ENCODE data around the gene DNMT1. TPM values are rescaled to one million over a fixed set of nuclear protein-coding genes. Genes with fewer than 3 reads are reported as not detected.
"Not testable (repeated sequence)": the region's sequence is repeated elsewhere in the genome, so short reads cannot be mapped to it uniquely, and the experiment has no call there.

Gene DNMT1
- polyA plus RNA-seq, 3 donors = 17.6 to 72.5 (median 19.0) TPM

DNA sequence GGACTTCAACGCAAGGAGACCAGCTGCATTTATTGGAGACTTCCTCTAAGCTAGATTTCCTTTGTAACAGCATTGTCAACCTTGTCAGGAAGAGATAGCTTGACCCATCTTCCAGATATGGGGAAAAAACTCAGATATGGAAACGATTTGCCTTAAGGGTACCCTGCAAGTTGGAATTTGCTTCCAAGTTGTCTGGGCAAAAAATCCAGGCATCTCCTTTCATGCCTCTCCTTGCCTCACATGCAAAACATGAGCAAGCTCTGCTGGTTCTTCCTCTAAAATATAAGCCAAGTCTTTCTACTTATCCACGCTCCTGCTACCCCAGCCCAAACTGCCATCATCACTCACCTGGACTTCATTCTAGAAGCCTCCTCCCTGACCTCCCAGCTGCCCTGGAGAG, 6.4 kb upstream of the DNMT1 start:
- H3K36me3 ChIP-seq (replicated peaks in 1 of 2; ENCODE audit: control insufficient read depth in 1 of 2, insufficient read depth in 2 of 2, low read length in 2 of 2) = no peaks in the 10 kb centered on the region
- Mint-ChIP-seq H3K27ac (no peak overlapping the region), H3K9me3 (peaks cover 0 to 3% (median 0%) of the 10 kb centered on the region in 7 donors), H3K4me1 (peaks cover 26% of the 10 kb centered on the region), H3K36me3 (no peaks in the 10 kb centered on the region), H3K4me3 (no peak overlapping the region), H3K27me3 (ENCODE audit: low read depth in 3 of 3) (peaks cover 0 to 3% (median 0%) of the 10 kb centered on the region in 3 donors)
- intact Hi-C loops (cut with micrococcal nuclease) = no loop called here
- no peak overlapping the region for H3K4me2 ChIP-seq (replicated peaks; ENCODE audit: extremely low read depth, low read length, poor library complexity, severe bottlenecking)
- no peaks in the 10 kb centered on the region for H3K9me3 ChIP-seq (replicated peaks in 1 of 2; ENCODE audit: control insufficient read depth in 1 of 2, insufficient read depth in 1 of 2, low read length in 2 of 2)
- no peaks in the 10 kb centered on the region for H3K27me3 ChIP-seq (ENCODE audit: control insufficient read depth in 2 of 2, insufficient read depth in 2 of 2, low read length in 2 of 2)
- H3K4me1 ChIP-seq (ENCODE audit: control insufficient read depth in 1 of 2, insufficient read depth in 2 of 2, low read length in 2 of 2) = peaks cover 26 to 27% of the 10 kb centered on the region in 2 donors
- DNase-seq = no peak
- TF ChIP-seq, protein P1, sequence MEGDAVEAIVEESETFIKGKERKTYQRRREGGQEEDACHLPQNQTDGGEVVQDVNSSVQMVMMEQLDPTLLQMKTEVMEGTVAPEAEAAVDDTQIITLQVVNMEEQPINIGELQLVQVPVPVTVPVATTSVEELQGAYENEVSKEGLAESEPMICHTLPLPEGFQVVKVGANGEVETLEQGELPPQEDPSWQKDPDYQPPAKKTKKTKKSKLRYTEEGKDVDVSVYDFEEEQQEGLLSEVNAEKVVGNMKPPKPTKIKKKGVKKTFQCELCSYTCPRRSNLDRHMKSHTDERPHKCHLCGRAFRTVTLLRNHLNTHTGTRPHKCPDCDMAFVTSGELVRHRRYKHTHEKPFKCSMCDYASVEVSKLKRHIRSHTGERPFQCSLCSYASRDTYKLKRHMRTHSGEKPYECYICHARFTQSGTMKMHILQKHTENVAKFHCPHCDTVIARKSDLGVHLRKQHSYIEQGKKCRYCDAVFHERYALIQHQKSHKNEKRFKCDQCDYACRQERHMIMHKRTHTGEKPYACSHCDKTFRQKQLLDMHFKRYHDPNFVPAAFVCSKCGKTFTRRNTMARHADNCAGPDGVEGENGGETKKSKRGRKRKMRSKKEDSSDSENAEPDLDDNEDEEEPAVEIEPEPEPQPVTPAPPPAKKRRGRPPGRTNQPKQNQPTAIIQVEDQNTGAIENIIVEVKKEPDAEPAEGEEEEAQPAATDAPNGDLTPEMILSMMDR (IDR thresholded peaks at IDR 0.05) = no peak
- H3K27ac ChIP-seq (ENCODE audit: low read depth in 1 of 2, low read length in 2 of 2) = no peak overlapping the region
- 62% methylated on average over 2 of the region's 3 CpGs for WGBS (ENCODE audit: insufficient coverage)
- no peaks in the 10 kb centered on the region for H3K79me2 ChIP-seq (ENCODE audit: insufficient read depth, low read length)
- no peak overlapping the region for H3K4me3 ChIP-seq (replicated peaks in 1 of 3; ENCODE audit: low read depth in 2 of 3, low read length in 3 of 3)
- no peaks in the 10 kb centered on the region for H4K20me1 ChIP-seq (ENCODE audit: insufficient read depth, low read length)
- H2AFZ ChIP-seq (ENCODE audit: insufficient read depth, low read depth, low read length, poor library complexity, severe bottlenecking) = peak overlapping the region; percentile 11
- H3K9ac ChIP-seq (ENCODE audit: insufficient read depth, low read length, poor library complexity, severe bottlenecking) = no peak overlapping the region

DNA sequence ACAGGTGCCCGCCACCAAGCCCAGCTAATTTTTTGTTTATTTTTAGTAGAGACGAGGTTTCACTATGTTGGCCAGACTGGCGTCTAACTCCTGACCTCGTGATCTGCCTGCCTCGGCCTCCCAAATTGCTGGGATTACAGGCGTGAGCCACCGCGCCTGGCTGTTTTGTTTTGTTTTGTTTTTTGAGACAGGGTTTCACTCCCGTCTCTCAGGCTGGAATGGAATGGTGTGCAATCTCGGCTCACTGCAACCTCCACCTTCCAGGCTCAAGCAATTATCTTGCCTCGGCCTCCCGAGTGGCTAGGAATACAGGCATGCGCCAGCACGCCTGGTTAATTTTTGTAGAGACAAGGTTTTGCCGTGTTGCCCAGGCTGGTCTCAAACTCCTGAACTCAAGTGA, 5.3 kb upstream of the DNMT1 start:
- H3K27me3 Mint-ChIP-seq (ENCODE audit: low read depth in 3 of 3); intact Hi-C loops (cut with micrococcal nuclease); H3K9me3 ChIP-seq (replicated peaks in 1 of 2; ENCODE audit: control insufficient read depth in 1 of 2, insufficient read depth in 1 of 2, low read length in 2 of 2); H3K27ac ChIP-seq (ENCODE audit: low read depth in 1 of 2, low read length in 2 of 2); H3K36me3 ChIP-seq (replicated peaks in 1 of 2; ENCODE audit: control insufficient read depth in 1 of 2, insufficient read depth in 2 of 2, low read length in 2 of 2); H3K4me3 ChIP-seq (replicated peaks in 1 of 3; ENCODE audit: low read depth in 2 of 3, low read length in 3 of 3); DNase-seq; H3K9me3 Mint-ChIP-seq; H4K20me1 ChIP-seq (ENCODE audit: insufficient read depth, low read length); H3K79me2 ChIP-seq (ENCODE audit: insufficient read depth, low read length); H3K9ac ChIP-seq (ENCODE audit: insufficient read depth, low read length, poor library complexity, severe bottlenecking); H3K4me2 ChIP-seq (replicated peaks; ENCODE audit: extremely low read depth, low read length, poor library complexity, severe bottlenecking); H3K4me3 Mint-ChIP-seq; H2AFZ ChIP-seq (ENCODE audit: insufficient read depth, low read depth, low read length, poor library complexity, severe bottlenecking); H3K36me3 Mint-ChIP-seq; H3K27me3 ChIP-seq (ENCODE audit: control insufficient read depth in 2 of 2, insufficient read depth in 2 of 2, low read length in 2 of 2): not testable (repeated sequence)
- H3K4me1 ChIP-seq (ENCODE audit: control insufficient read depth in 1 of 2, insufficient read depth in 2 of 2, low read length in 2 of 2) = peaks cover 30 to 31% of the 10 kb centered on the region in 2 donors
- peak overlapping the region in 1 of 7 donors; percentile 33 for H3K27ac Mint-ChIP-seq
- WGBS (ENCODE audit: insufficient coverage) = 84% methylated on average over 4 of the region's 15 CpGs
- peaks cover 26% of the 10 kb centered on the region for H3K4me1 Mint-ChIP-seq

DNA sequence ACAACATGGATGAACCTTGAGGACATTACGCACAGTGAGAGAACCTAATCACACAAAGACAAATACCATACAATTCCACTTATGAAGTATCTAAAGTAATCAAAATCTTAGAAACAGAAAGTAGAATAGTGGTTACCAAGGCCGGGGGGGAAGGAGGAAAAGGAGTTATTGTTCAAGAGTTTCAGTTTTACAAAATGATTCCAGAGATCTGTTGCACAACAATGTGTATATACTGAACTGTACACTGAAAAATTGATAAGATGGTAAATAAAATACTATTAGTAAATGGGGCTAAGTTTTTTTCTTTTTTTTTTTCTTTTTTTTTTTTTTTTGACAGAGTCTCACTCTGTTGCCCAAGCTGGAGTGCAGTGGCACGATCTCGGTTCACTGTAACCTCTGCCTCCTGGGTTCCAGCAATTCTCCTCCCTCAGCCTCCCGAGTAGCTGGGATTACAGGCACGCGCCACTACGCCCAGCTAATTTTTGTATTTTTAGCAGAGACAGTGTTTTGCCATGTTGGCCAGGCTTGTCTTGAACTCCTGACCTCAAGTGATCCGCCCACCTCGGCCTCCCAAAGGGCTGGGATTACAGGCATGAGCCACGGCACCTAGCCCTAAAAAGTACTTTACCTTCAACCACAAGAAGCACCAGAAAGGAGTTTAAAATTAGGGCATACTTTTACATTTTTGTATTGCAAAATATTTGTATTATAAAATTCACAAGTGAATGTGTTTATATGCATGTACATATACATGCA, 4.3 kb upstream of the DNMT1 start:
- H3K4me3 ChIP-seq (replicated peaks in 1 of 3; ENCODE audit: low read depth in 2 of 3, low read length in 3 of 3) = peak overlapping the region in 1 of 3 experiments; percentile 63
- 25% methylated on average over 6 of the region's 11 CpGs for WGBS (ENCODE audit: insufficient coverage)
- not testable (repeated sequence) for H3K36me3 Mint-ChIP-seq; H3K27me3 ChIP-seq (ENCODE audit: control insufficient read depth in 2 of 2, insufficient read depth in 2 of 2, low read length in 2 of 2); H3K79me2 ChIP-seq (ENCODE audit: insufficient read depth, low read length); H3K9ac ChIP-seq (ENCODE audit: insufficient read depth, low read length, poor library complexity, severe bottlenecking); H3K9me3 ChIP-seq (replicated peaks in 1 of 2; ENCODE audit: control insufficient read depth in 1 of 2, insufficient read depth in 1 of 2, low read length in 2 of 2); H4K20me1 ChIP-seq (ENCODE audit: insufficient read depth, low read length); H3K27me3 Mint-ChIP-seq (ENCODE audit: low read depth in 3 of 3); H3K36me3 ChIP-seq (replicated peaks in 1 of 2; ENCODE audit: control insufficient read depth in 1 of 2, insufficient read depth in 2 of 2, low read length in 2 of 2); H3K9me3 Mint-ChIP-seq
- peak overlapping the region; percentile 62 to 80 for H3K27ac ChIP-seq (ENCODE audit: low read depth in 1 of 2, low read length in 2 of 2)
- DNase-seq = peak in 2 of 3 donors; percentile 43 to 73
- H3K4me2 ChIP-seq (replicated peaks; ENCODE audit: extremely low read depth, low read length, poor library complexity, severe bottlenecking) = peak overlapping the region; percentile 69
- peak overlapping the region; percentile 56 for H2AFZ ChIP-seq (ENCODE audit: insufficient read depth, low read depth, low read length, poor library complexity, severe bottlenecking)
- H3K4me3 Mint-ChIP-seq = peak overlapping the region; percentile 48 to 75
- H3K4me1 Mint-ChIP-seq = peaks cover 25% of the 10 kb centered on the region
- intact Hi-C loops (cut with micrococcal nuclease) = loop anchor here (5.0 to 10.0 kb wide), 3 partner anchors 53 to 94 kb away; partner anchors contain the start of genes ANGPTL6 (in 1 of the 2), MRPL4 (in 1 of the 2) and PPAN (in 1 of the 2)
- H3K27ac Mint-ChIP-seq = peak overlapping the region; percentile 83 to 92 (median 90)
- H3K4me1 ChIP-seq (ENCODE audit: control insufficient read depth in 1 of 2, insufficient read depth in 2 of 2, low read length in 2 of 2) = peaks cover 34 to 36% of the 10 kb centered on the region in 2 donors

All from CD14-positive monocyte (primary cell).